ENCODE results near the gene HBEGF.

The HBEGF gene, protein sequence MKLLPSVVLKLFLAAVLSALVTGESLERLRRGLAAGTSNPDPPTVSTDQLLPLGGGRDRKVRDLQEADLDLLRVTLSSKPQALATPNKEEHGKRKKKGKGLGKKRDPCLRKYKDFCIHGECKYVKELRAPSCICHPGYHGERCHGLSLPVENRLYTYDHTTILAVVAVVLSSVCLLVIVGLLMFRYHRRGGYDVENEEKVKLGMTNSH

DNA sequence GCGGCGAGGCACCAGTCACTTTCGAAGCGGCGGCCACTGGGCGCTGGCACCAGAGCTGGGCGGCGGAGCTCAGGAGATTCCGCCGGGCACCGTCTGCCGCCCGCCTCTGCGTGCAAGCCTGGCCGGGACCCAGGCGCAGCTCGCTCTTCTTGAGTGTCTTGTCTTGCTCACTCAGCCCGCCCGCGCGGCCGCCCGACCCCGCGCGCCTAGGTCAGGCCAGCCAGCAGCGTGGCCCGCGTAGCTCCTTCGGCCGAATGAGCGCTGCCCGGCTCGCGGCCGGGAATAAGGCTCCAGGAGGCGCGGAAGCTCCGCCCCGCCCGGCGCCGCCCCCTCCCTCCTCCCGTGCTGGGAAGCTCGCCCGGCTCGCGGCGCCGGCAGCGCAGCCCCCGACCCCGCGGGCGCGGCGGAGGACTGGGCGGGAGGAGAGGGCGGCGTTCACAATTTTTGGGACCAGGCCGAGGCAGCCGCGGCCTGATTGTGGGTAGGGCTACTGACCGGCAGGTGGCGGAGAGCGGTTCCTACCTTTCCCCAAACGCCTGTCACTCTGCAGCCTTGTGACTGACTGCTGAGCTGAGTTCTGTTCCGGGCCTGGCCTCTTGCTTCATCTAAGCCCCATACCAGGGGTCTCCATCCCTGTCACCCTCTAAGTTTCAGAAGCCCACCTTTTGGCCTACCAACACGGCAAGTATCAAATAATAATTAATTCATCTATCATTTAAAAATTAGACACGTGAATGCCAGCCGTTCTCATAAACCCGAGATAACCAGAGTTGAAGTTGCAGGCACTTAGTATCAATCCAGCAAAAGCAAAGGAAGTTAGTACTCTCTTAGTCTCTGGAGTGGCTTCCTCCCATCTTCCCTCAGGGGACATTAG is at the start of gene HBEGF:
HBEGF (minus strand) TSS at position 256 of the 874 bp plus-strand sequence. CDS start 275 bp downstream, outside the sequence.
- no peaks in the 10 kb centered on the region for H4K20me1 ChIP-seq
- peak within 1 kb of the TSS; percentile 94 for H3K9ac ChIP-seq
- H3K4me2 ChIP-seq: peak within 1 kb of the TSS; percentile 98
- H3K4me3 ChIP-seq: peak within 1 kb of the TSS; percentile 83
- H3K27ac ChIP-seq: peak within 1 kb of the TSS; percentile 99
- no peaks in the 10 kb centered on the region for H3K9me3 ChIP-seq
- H3K4me1 ChIP-seq: peaks cover 86% of the 10 kb centered on the region
- no peak for TF ChIP-seq Cebpa-rat (IDR thresholded peaks at IDR 0.05)
- peaks cover 14% of the 10 kb centered on the region for H3K36me3 ChIP-seq
- no peaks in the 10 kb centered on the region for H3K27me3 ChIP-seq

DNA sequence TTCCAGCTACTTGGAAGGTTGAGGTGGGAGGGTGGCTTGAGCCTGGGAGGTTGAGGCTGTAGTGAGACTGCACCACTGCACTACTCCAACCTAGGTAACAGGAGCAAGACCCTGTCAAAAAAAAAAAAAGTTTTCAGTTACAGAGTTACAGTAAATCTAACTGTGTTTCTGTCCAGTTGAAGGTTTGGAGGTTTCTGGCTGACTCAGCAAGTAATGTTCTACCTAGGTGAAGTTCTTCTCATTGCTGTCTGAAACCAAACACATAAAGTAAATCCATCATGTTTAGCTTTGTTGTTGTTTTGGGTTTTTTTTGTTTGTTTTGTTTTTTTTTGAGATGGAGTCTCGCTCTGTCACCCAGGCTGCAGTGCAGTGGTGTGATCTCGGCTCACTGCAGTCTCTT is 47.3 kb upstream of the HBEGF start:
- H3K27ac ChIP-seq: no peak overlapping the region
- H3K4me1 ChIP-seq: no peaks in the 10 kb centered on the region
- no peaks in the 10 kb centered on the region for H3K27me3 ChIP-seq
- no peak overlapping the region for H3K4me2 ChIP-seq
- no peaks in the 10 kb centered on the region for H3K9me3 ChIP-seq
- no peak for TF ChIP-seq Cebpa-rat (IDR thresholded peaks at IDR 0.05)
- no peak overlapping the region for H3K9ac ChIP-seq
- 0 out of 2 replicates have a peak, but pooled peaks cover 9% of the 10 kb centered on the region for H3K36me3 ChIP-seq
- no peak overlapping the region for H3K4me3 ChIP-seq
- H4K20me1 ChIP-seq: no peaks in the 10 kb centered on the region

DNA sequence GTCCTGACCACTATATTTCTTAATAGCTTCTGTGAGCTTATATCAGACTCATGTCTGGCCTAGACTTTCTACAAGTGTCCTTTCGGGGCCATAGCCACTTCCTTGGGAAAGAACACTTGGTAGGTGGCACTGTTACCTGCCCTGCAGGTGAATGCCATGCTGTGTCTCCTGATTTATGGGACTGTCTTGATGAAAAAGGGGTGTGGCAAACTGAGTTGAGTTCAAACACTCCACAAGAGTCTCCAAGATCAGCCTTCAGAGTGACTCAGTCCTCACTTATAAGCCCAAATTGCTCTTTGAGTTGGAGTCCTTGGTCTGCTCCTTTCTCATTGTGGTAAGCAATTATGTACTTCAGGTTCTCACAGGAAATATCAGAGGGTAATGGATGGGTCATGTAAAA is 45.3 kb upstream of the HBEGF start:
- TF ChIP-seq Cebpa-rat (IDR thresholded peaks at IDR 0.05): no peak
- no peak overlapping the region for H3K4me2 ChIP-seq
- 0 out of 2 replicates have a peak, but pooled peaks cover 9% of the 10 kb centered on the region for H3K36me3 ChIP-seq
- H3K27ac ChIP-seq: no peak overlapping the region
- H3K27me3 ChIP-seq: no peaks in the 10 kb centered on the region
- H3K9me3 ChIP-seq: no peaks in the 10 kb centered on the region
- H3K4me3 ChIP-seq: no peak overlapping the region
- no peak overlapping the region for H3K9ac ChIP-seq
- H3K4me1 ChIP-seq: no peaks in the 10 kb centered on the region
- H4K20me1 ChIP-seq: no peaks in the 10 kb centered on the region

DNA sequence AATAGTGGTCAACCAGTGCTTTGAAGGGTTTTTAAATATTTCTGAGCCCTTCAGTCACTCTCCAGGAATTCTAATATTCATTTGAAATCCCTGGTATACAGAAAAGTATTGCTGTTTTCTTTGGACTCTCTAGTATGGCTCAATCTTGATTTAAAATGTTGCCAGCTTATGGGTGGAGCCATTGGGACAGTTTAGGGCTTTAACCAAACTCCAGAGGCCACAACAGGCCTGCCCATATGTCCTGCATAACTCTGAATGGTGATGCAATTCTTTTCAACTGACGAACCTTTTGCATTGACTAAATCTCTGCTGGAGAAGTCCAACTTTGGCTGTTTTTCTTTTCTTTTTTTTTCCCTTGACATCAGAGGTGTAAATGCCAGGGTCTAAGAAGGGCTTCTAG is 44.9 kb upstream of the HBEGF start:
- no peak overlapping the region for H3K4me3 ChIP-seq
- H3K4me2 ChIP-seq: no peak overlapping the region
- no peak overlapping the region for H3K27ac ChIP-seq
- 0 out of 2 replicates have a peak, but pooled peaks cover 9% of the 10 kb centered on the region for H3K36me3 ChIP-seq
- H3K27me3 ChIP-seq: no peaks in the 10 kb centered on the region
- no peak for TF ChIP-seq Cebpa-rat (IDR thresholded peaks at IDR 0.05)
- H3K9me3 ChIP-seq: no peaks in the 10 kb centered on the region
- no peaks in the 10 kb centered on the region for H3K4me1 ChIP-seq
- no peak overlapping the region for H3K9ac ChIP-seq
- no peaks in the 10 kb centered on the region for H4K20me1 ChIP-seq

DNA sequence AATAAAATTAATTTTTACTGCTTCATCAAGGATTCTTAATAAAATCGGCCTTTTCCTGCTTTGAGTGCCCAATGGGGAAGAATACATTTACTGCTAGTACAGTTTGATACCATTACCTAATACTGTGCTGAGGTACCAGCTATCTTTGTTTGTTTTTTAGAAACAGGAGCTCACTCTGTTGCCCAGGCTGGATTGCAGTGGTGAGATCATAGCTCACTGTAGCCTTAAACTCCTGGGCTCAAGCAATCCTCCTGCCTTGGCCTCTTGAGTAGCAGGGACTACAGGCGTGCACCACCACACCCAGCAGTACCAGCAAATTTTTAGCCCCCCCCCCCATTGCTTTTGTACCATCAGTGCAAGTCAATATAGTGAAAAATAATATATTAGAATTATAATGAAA is 41.6 kb upstream of the HBEGF start:
- H3K4me3 ChIP-seq: no peak overlapping the region
- no peaks in the 10 kb centered on the region for H3K27me3 ChIP-seq
- H3K27ac ChIP-seq: no peak overlapping the region
- H3K4me2 ChIP-seq: no peak overlapping the region
- no peak for TF ChIP-seq Cebpa-rat (IDR thresholded peaks at IDR 0.05)
- H3K4me1 ChIP-seq: peaks cover 6% of the 10 kb centered on the region
- no peaks in the 10 kb centered on the region for H3K9me3 ChIP-seq
- no peaks in the 10 kb centered on the region for H4K20me1 ChIP-seq
- H3K9ac ChIP-seq: no peak overlapping the region
- H3K36me3 ChIP-seq: 0 out of 2 replicates have a peak, but pooled peaks cover 5% of the 10 kb centered on the region

DNA sequence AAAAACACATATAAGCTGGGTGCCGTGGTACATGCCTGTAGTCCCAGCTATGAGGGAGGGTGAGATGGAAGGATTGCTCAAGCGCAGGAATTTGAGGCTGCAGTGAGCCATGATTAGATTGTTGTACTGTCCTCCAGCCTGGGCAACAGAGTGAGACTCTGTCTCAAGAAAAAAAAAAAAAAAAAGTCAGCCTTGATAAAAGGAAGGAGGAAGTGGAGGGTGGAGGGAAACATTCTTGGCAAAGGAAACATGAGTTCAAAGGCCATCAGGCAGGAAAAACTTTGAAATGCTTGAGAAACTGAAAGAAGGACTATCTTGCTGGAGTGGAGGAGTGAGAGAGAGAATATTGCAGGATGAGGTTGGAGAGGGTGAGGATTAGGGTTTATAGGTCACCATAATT is 36.9 kb upstream of the HBEGF start:
- H3K9me3 ChIP-seq: peaks cover 11% of the 10 kb centered on the region
- H3K9ac ChIP-seq: no peak overlapping the region
- no peaks in the 10 kb centered on the region for H3K27me3 ChIP-seq
- H3K4me3 ChIP-seq: no peak overlapping the region
- H3K36me3 ChIP-seq: no peaks in the 10 kb centered on the region
- H3K4me2 ChIP-seq: peak overlapping the region; percentile 29
- no peak for TF ChIP-seq Cebpa-rat (IDR thresholded peaks at IDR 0.05)
- H3K4me1 ChIP-seq: peaks cover 7% of the 10 kb centered on the region
- H4K20me1 ChIP-seq: no peaks in the 10 kb centered on the region
- no peak overlapping the region for H3K27ac ChIP-seq

DNA sequence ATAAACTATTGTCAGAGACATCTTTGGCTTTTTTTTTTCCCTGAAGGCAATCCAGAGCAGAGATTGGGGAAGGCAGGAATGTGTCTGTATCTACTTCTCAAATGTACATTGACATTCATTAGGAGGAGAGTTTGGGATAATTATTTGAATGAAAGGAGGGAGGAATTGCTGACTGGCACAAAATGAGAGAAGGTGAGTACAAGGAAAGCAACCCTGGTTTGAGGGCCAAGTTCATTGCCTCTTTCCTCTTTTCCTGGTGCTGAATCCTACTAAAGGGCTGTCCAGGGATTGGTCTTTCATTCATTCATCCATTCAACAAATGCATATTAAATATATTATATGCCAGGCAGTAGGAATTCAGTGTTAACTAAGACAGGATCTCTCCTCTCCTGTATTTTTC is 36.5 kb upstream of the HBEGF start:
- Histone ChIP-seq H3K4me2 (no peak overlapping the region), H3K27ac (no peak overlapping the region), H3K36me3 (no peaks in the 10 kb centered on the region), H3K9me3 (peaks cover 11% of the 10 kb centered on the region), H4K20me1 (no peaks in the 10 kb centered on the region), H3K27me3 (no peaks in the 10 kb centered on the region), H3K9ac (no peak overlapping the region), H3K4me1 (peaks cover 7% of the 10 kb centered on the region), H3K4me3 (no peak overlapping the region)
- no peak for TF ChIP-seq Cebpa-rat (IDR thresholded peaks at IDR 0.05)

GRCh38 chr5:140381972-140382371 is 35.6 kb upstream of the HBEGF start:
- Histone ChIP-seq H3K4me1 (peaks cover 7% of the 10 kb centered on the region), H3K4me3 (no peak overlapping the region), H4K20me1 (no peaks in the 10 kb centered on the region), H3K27me3 (no peaks in the 10 kb centered on the region), H3K36me3 (no peaks in the 10 kb centered on the region), H3K27ac (no peak overlapping the region), H3K9ac (no peak overlapping the region), H3K9me3 (peaks cover 11% of the 10 kb centered on the region), H3K4me2 (no peak overlapping the region)
- TF ChIP-seq Cebpa-rat (IDR thresholded peaks at IDR 0.05): no peak

- Histone ChIP-seq H3K4me2 (no peak overlapping the region), H3K27ac (no peak overlapping the region), H3K9ac (no peak overlapping the region), H3K27me3 (no peaks in the 10 kb centered on the region), H3K9me3 (peaks cover 11% of the 10 kb centered on the region), H3K4me1 (peaks cover 7% of the 10 kb centered on the region), H3K4me3 (no peak overlapping the region), H4K20me1 (no peaks in the 10 kb centered on the region), H3K36me3 (no peaks in the 10 kb centered on the region)
- no peak for TF ChIP-seq Cebpa-rat (IDR thresholded peaks at IDR 0.05)
These were observed 34.9 kb upstream of the HBEGF start for GRCh38 chr5:140381351-140381750.

DNA sequence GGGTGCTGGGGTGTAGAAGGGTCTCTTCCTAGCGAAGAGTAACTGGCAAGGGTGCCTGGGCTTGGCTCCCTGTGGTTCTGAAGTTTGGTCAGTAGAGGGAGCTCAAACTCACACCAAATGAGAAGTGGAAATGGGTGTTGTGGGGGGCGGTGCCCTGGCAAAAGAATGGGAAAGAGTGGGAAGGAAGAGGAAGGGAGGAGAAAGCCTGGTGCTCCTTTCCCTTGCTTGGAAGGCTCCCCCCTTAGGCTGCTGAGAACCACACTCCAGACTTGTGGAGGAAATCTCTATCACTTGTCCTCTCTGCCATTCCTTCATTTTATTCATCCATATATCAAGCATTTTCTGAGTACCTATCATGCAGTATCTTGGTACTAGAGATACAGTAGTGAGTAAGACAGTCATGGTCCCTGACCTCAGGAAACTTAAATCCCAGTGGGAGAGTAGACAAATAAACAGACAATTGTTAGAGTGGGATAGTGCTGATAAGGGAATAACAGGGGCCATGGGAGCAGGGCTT is 26.6 kb upstream of the HBEGF start:
- no peaks in the 10 kb centered on the region for H4K20me1 ChIP-seq
- H3K4me3 ChIP-seq: no peak overlapping the region
- no peak overlapping the region for H3K4me2 ChIP-seq
- no peaks in the 10 kb centered on the region for H3K27me3 ChIP-seq
- peaks cover 5% of the 10 kb centered on the region; the same call in 1 of the 2 replicates for H3K4me1 ChIP-seq
- TF ChIP-seq Cebpa-rat (IDR thresholded peaks at IDR 0.05): no peak
- no peak overlapping the region for H3K27ac ChIP-seq
- H3K36me3 ChIP-seq: no peaks in the 10 kb centered on the region
- H3K9ac ChIP-seq: no peak overlapping the region
- H3K9me3 ChIP-seq: no peaks in the 10 kb centered on the region

Measured in BLaER1 (cell line).